ENCODE measurements around the gene PPP1R9A.

Gene PPP1R9A

DNA sequence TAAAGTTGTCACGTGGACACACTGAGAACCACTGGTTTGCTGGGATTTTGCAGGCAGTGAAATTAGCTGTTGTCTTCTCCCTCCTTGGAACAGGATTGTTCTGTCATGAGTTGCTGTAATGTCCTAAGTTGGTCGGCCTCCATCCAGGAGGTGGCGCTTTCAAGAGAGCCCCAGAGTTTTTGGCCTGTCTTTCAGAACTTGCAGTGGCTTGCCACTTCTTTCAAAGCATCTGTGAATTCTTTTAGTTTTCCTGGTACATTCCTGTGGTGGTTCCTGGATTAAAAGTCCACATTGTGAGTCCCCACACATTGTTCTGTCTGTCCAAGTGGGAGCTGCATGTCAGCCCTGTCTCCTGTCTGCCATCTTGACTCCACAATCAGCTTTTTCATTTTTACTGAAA, 283.1 kb downstream of the PPP1R9A start:
- Mint-ChIP-seq H3K9me3 (peaks cover 2% of the 10 kb centered on the region), H3K27ac (no peak overlapping the region), H3K4me3 (no peak overlapping the region), H3K27me3 (no peaks in the 10 kb centered on the region), H3K4me1 (ENCODE audit: low read depth) (no peaks in the 10 kb centered on the region), H3K36me3 (ENCODE audit: low read depth) (no peaks in the 10 kb centered on the region)
- DNase-seq = no peak

DNA sequence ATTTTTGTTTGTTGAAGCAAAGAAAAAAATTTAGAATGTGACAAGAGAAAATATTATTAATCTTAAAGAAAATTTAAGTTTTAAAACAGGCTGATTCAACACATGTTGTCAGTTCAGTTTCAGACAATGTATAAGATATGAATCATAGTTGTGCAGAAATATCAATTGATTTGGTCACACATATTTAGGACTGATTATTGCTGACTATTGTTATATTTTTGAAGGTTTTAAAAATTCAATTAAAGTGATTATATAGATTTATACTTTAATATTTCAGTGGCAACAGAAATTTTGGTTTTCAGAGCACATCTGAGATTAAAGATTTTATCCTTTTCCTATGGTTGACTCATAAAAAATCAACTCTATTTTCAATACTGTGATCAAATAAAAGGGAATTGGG, 284.4 kb downstream of the PPP1R9A start:
- H3K36me3 Mint-ChIP-seq (ENCODE audit: low read depth) = no peaks in the 10 kb centered on the region
- H3K27ac Mint-ChIP-seq = no peak overlapping the region
- no peak for DNase-seq
- H3K27me3 Mint-ChIP-seq = no peaks in the 10 kb centered on the region
- H3K4me3 Mint-ChIP-seq = no peak overlapping the region
- no peaks in the 10 kb centered on the region for H3K4me1 Mint-ChIP-seq (ENCODE audit: low read depth)
- H3K9me3 Mint-ChIP-seq = peaks cover 2% of the 10 kb centered on the region

DNA sequence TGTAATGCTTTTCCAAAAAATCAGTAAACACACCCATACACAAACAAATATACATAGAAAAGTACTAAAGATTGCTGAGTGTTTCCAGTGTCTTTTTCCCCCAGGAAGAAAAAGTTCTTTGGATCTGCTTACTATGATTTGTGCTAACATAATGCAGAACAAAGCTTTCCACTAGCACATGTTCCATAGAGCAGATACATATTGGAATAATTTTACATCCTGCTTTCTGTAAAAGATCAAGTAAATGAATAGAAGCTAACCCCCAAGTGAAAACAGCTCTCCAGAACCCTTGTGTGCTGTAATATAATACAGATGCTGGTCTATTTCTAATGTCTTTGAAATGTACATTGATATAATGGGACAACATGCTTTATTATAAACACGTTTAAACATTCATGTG, 291.5 kb downstream of the PPP1R9A start:
- no peaks in the 10 kb centered on the region for H3K4me1 Mint-ChIP-seq (ENCODE audit: low read depth)
- H3K36me3 Mint-ChIP-seq (ENCODE audit: low read depth) = no peaks in the 10 kb centered on the region
- no peaks in the 10 kb centered on the region for H3K27me3 Mint-ChIP-seq
- no peak for DNase-seq
- no peak overlapping the region for H3K4me3 Mint-ChIP-seq
- no peaks in the 10 kb centered on the region for H3K9me3 Mint-ChIP-seq
- no peak overlapping the region for H3K27ac Mint-ChIP-seq

DNA sequence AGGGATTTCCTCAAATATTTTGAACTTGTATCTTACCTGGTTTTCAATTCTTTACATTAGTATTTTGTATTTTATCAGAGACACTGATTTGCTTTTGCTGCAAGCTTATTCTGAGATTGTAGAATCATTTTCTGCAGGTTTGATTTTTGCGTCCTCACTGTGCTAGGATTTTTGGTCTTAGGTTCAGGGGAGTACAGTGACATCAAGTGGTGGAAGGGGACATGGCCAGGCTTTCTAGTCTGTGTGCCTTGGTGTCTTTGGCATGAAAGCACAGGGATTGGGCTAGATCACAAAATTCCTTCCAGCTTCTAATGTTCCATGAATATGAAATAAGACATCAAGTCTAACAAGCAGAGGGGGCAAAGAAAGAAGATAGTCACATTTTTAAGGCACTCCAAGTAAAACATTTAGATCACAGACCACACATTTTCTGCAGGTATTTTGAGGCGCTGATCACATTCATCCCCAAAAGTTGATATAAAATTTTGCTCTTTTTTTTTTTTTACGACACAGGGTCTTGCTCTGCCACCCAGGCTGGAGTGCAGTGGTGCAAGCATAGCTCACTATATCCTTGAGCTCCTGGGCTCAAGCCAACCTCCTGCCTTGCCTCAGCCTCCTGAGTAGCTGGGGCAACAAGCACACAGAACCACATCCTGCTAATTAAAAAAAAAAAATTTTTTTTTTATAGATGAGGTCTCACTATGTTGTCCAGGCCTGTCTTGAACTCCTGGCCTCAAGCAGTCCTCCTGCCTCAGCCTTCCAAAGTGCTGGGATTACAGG, 292.6 kb downstream of the PPP1R9A start:
- Mint-ChIP-seq H3K9me3 (no peaks in the 10 kb centered on the region), H3K4me3 (no peak overlapping the region), H3K27ac (no peak overlapping the region), H3K27me3 (peaks cover 4% of the 10 kb centered on the region), H3K36me3 (ENCODE audit: low read depth) (no peaks in the 10 kb centered on the region), H3K4me1 (ENCODE audit: low read depth) (no peaks in the 10 kb centered on the region)
- no peak for DNase-seq

DNA sequence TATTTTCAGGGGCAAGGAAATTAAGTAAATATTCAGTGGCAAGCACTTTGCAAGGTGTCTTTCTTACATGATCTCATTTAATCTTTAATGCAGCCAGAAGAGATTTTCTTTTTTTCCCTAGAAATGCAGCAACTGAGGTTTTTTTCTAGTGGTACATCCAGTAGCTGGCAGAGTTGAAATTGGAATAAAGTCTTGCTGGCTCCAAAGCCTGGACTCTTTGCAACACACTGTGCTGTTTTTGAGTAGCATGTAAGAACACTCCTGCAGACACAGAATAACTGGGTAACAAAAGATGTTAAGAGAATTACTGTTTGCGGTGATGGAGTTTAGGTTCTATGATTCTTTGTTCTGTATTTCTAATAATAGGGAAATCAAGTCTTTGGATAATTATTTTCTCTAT, 293.3 kb downstream of the PPP1R9A start:
- H3K4me1 Mint-ChIP-seq (ENCODE audit: low read depth) = no peaks in the 10 kb centered on the region
- no peaks in the 10 kb centered on the region for H3K36me3 Mint-ChIP-seq (ENCODE audit: low read depth)
- no peaks in the 10 kb centered on the region for H3K9me3 Mint-ChIP-seq
- no peak overlapping the region for H3K4me3 Mint-ChIP-seq
- peaks cover 5% of the 10 kb centered on the region for H3K27me3 Mint-ChIP-seq
- H3K27ac Mint-ChIP-seq = no peak overlapping the region
- DNase-seq = no peak

DNA sequence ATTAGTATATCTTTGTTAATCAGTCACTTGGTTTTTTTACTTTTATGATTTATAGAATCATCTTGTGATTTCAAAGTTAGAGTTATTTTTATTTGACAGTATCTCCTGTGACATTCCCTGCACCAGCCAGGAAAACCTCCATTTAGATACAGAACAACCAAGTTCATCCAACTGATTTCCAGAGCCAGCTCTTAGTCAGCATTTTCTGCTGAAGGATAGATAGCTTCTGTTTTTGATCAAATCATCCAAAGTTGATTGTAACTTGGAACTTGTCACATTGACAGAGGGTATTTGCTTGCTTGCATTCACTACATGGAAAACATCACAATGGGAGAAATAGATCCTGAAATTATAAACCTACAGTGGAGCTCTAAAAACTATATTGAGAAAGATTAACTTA, 294.3 kb downstream of the PPP1R9A start:
- peaks cover 5% of the 10 kb centered on the region for H3K27me3 Mint-ChIP-seq
- H3K4me3 Mint-ChIP-seq = no peak overlapping the region
- no peaks in the 10 kb centered on the region for H3K9me3 Mint-ChIP-seq
- H3K36me3 Mint-ChIP-seq (ENCODE audit: low read depth) = no peaks in the 10 kb centered on the region
- DNase-seq = no peak
- H3K27ac Mint-ChIP-seq = no peak overlapping the region
- H3K4me1 Mint-ChIP-seq (ENCODE audit: low read depth) = no peaks in the 10 kb centered on the region

DNA sequence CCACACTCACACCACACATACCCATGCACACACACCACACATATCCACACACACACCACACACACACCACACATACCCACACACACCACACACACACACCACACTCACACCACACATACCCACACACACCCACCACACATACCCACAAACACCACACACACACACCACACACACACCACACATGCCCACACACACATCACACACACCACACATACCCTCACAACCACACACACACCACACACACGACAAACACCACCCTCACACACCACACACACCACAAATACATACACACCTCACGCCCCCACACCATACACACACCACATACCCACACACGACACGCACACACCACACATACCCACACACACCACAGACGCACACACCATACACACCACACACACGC, 297.2 kb downstream of the PPP1R9A start:
- H3K27ac Mint-ChIP-seq = no peak overlapping the region
- H3K27me3 Mint-ChIP-seq = peaks cover 5% of the 10 kb centered on the region
- H3K9me3 Mint-ChIP-seq = no peaks in the 10 kb centered on the region
- H3K36me3 Mint-ChIP-seq (ENCODE audit: low read depth) = no peaks in the 10 kb centered on the region
- no peaks in the 10 kb centered on the region for H3K4me1 Mint-ChIP-seq (ENCODE audit: low read depth)
- DNase-seq = no peak
- no peak overlapping the region for H3K4me3 Mint-ChIP-seq

DNA sequence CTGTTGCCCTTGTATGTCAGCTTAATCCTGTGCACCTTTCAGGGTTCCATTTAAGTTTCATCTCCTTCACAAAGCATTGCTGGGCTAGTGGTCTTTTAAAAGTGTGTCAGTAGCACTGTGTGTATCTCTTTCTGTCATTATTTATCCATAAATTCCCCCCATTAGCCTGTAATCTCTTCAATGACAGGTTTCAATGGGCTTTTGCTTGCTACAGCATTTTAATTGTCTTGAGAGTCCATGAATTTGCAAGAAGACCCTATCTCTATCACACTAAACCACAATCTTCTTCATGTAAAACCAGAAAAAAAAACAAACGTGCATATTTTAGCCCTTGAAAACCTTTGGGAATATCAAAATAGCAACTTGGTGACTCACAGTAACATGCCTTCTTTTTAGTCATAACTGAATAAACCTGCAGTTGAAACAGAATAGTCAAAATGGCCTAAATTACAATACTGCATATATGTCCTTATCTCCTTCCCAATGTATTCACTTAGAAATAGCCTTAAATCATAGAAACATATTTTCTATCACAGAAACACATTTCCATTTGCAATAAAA, 298.4 kb downstream of the PPP1R9A start:
- Mint-ChIP-seq H3K27me3 (peaks cover 5% of the 10 kb centered on the region), H3K4me1 (ENCODE audit: low read depth) (no peaks in the 10 kb centered on the region), H3K4me3 (no peak overlapping the region), H3K27ac (no peak overlapping the region), H3K36me3 (ENCODE audit: low read depth) (no peaks in the 10 kb centered on the region), H3K9me3 (no peaks in the 10 kb centered on the region)
- DNase-seq = no peak

DNA sequence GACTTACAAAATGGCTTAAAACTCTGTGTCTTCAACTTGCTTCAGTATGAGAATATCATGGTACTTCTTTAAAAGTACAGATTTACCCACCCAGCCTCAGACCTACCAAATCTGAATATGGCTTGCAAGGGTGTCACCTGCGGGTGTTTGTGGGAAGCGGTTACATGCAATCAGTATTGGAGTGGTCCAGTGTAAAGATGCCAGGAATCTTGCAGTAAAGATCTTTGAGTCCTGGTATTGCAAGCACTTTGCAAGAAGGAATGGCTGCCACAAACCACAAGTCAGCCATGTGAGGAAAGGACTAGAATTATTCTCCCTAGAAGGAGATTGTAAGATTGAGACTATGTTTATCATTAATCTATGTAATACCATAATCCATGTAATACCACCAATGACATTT, 301.9 kb downstream of the PPP1R9A start:
- DNase-seq = no peak
- no peaks in the 10 kb centered on the region for H3K9me3 Mint-ChIP-seq
- H3K36me3 Mint-ChIP-seq (ENCODE audit: low read depth) = no peaks in the 10 kb centered on the region
- H3K4me1 Mint-ChIP-seq (ENCODE audit: low read depth) = no peaks in the 10 kb centered on the region
- H3K4me3 Mint-ChIP-seq = no peak overlapping the region
- peaks cover 5% of the 10 kb centered on the region for H3K27me3 Mint-ChIP-seq
- no peak overlapping the region for H3K27ac Mint-ChIP-seq

DNA sequence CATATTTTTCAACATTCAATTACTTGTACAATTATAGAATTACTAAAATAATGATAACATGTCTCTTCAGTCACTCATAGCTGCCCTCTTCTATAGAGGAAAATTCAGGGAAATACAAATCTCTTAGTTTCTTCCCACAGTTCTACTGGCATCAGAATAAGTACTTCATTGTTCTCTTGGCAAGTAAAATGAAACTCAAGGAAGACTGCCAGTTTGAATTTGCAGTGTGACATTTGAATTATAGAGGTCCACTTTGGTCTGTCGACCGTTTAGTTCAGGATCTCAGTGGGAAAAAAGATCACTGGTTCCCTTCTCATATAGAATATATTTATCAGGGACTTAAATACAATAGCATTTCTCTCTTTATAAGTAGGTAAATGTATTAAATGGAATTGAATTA, 302.4 kb downstream of the PPP1R9A start:
- H3K4me3 Mint-ChIP-seq = no peak overlapping the region
- peaks cover 2% of the 10 kb centered on the region for H3K27me3 Mint-ChIP-seq
- no peaks in the 10 kb centered on the region for H3K4me1 Mint-ChIP-seq (ENCODE audit: low read depth)
- H3K27ac Mint-ChIP-seq = no peak overlapping the region
- H3K9me3 Mint-ChIP-seq = no peaks in the 10 kb centered on the region
- no peak for DNase-seq
- no peaks in the 10 kb centered on the region for H3K36me3 Mint-ChIP-seq (ENCODE audit: low read depth)

DNA sequence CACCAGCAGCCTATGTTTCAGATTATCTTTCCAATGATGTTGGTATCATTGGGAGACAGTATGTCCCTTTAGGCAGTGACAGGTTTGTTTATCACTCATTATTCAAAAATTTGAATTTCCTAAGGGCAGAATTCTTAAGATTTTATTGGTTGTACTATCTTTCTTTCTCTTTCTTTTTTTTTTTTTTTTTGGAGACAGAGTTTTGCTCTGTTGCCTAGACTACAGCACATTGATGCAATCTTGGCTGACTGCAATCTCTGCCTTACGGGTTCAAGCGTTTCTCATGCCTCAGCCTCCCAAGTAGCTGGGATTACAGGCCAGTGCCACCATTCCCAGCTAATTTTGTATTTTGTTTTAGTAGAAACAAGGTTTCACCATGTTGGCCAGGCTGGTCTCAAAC, 305.8 kb downstream of the PPP1R9A start:
- no peak for DNase-seq
- Mint-ChIP-seq H3K9me3 (no peaks in the 10 kb centered on the region), H3K36me3 (ENCODE audit: low read depth) (no peaks in the 10 kb centered on the region), H3K27ac (no peak overlapping the region), H3K27me3 (no peaks in the 10 kb centered on the region), H3K4me1 (ENCODE audit: low read depth) (no peaks in the 10 kb centered on the region), H3K4me3 (no peak overlapping the region)

DNA sequence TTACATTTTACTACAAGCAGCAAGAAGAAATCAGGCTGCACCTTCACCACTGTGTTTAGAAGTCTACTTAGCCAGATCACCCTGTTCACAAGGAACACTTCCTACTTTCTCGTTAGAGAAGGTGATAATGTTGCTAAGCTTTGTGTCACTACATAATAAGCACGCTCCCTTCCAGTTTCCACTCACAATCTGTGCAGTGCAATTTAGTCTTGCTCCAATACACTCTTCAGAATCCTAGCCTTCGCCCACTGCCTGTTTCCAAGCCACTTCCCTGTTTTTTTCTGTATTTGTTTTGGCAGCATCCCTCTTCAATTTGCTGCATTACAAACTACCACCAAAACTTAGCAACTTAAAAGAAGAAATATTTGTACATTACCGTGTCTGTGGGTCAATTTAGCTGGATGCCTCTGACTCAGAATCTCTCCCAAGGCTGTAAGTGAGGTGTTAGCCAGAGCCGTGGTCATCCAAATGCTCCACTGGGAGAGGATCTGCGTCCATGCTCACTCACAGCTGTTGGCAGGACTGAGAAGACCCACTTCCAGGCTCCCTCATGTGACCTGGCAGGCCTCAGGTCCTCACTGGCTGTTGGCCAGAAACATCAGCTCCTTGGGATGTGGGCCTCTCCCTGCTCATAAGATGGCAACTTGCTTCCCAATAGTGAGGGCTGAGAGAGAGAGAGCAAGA, 306.6 kb downstream of the PPP1R9A start:
- Mint-ChIP-seq H3K4me3 (no peak overlapping the region), H3K27me3 (no peaks in the 10 kb centered on the region), H3K27ac (no peak overlapping the region), H3K36me3 (ENCODE audit: low read depth) (no peaks in the 10 kb centered on the region), H3K9me3 (no peaks in the 10 kb centered on the region), H3K4me1 (ENCODE audit: low read depth) (no peaks in the 10 kb centered on the region)
- DNase-seq = no peak

DNA sequence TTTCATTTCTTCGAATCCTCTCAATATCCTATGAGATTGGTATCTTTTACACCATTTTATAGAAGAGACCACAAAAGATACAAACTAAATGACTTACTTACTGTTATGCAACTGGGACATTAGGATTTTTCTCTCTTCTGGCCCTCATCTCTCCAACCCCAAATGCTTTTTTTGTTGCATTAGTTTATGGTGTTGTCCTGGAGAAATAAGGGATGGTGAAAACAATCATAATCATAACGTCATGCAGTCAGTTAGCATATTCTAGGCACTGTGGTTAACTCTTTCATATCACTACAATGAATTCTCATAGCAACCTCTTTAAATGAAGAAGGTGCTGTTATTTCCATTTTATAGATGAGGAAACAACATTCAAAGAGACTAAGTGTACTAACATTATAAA, 312.3 kb downstream of the PPP1R9A start:
- Mint-ChIP-seq H3K4me3 (no peak overlapping the region), H3K27ac (no peak overlapping the region), H3K4me1 (ENCODE audit: low read depth) (no peaks in the 10 kb centered on the region), H3K9me3 (no peaks in the 10 kb centered on the region), H3K36me3 (ENCODE audit: low read depth) (no peaks in the 10 kb centered on the region), H3K27me3 (no peaks in the 10 kb centered on the region)
- no peak for DNase-seq

DNA sequence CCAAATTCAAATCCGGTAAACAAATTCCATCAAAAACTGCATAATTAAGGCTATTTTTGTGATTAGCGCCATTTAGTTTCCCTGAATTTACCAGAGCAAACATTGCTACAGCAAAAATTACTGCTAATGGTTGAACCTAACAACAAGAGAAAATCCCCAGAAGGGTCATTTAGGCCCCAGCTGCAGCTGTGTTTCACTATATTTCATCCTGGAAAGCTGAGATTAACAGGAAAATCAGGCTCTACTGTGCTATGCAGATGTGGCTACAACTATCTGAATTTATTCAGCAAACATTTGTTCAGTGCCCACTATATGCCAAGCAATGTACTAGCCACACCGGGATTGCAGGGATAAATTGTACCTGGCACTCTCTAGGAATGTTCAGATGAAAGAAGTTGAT, 312.9 kb downstream of the PPP1R9A start:
- no peaks in the 10 kb centered on the region for H3K27me3 Mint-ChIP-seq
- no peak for DNase-seq
- no peak overlapping the region for H3K27ac Mint-ChIP-seq
- H3K9me3 Mint-ChIP-seq = no peaks in the 10 kb centered on the region
- no peaks in the 10 kb centered on the region for H3K36me3 Mint-ChIP-seq (ENCODE audit: low read depth)
- no peaks in the 10 kb centered on the region for H3K4me1 Mint-ChIP-seq (ENCODE audit: low read depth)
- no peak overlapping the region for H3K4me3 Mint-ChIP-seq

DNA sequence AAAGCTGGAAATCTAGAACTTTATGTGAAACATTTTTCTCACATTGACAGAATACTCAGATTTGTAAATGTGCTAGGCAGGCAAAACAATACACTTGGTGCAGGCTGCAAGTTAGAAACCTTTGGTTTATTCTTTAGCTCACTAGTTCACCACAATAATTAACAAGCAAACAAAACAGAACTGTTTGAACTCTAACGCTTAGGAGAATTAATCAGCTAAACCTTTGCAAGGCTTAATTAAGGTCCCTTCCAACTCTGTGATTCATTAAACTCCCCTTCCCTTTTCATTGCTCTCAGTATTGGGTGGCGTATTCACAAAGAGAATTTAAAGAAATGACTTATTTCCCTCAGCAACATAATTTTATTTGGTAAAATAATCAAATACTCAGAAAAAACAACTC, 317.9 kb downstream of the PPP1R9A start:
- Mint-ChIP-seq H3K36me3 (ENCODE audit: low read depth) (no peaks in the 10 kb centered on the region), H3K9me3 (no peaks in the 10 kb centered on the region), H3K27me3 (peaks cover 9% of the 10 kb centered on the region), H3K4me3 (no peak overlapping the region), H3K27ac (no peak overlapping the region), H3K4me1 (ENCODE audit: low read depth) (no peaks in the 10 kb centered on the region)
- DNase-seq = no peak

Data from activated T-cell treated with anti-CD3 and anti-CD28 coated beads, Interleukin-2, amount 50 U/mL, for 24 hours (primary cell).